ENCODE data around the gene ZNF670.
A peak's percentile ranks its signal among the peaks of the same experiment; 100 is the strongest.
"Not testable (repeated sequence)": the region's sequence is repeated elsewhere in the genome, so short reads cannot be mapped to it uniquely, and the experiment has no call there.

The ZNF670 gene

DNA sequence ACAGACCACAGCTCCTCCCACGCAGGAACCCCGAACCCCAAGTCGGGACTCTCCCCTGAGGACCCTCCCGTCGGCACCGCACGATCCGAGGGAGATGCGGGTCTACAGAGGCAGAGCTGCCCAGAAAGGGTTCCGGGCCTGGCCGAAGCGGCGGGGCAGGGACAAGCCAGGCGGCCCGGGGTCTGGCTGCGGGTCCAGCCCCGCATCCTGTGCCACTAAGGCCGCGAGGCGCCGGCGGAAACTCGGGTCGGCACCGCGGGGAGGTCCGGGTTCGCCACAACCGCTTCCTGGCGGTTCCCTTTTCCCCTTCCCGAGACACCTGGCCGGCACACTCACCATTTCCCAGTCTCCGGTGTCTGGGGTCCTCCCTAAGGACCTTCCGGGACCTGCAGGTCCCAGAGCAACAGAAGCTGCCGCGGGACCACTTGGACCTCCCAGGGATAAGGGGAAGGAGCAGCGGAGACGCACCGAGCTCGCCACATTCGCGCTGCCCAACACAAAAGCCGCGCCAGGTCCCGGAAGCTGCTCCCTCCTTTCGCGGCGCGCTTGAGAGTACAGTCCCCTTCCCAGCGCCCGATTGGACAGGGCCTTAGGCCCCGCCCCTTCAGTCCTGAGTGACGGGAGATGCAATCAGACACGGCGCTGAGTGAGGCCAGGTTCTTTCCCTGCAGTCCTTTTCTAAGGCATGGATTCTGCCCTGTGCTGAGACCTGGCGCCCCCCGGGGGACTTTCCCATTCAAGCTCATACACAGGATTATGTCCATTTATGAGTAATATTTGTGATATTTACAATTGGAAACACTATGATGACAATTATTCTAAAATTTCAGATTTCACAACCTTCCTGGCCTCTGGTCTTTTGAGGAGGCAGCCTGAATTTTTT is at the start of gene ZNF670:
Gene ZNF670, minus strand, starts transcription at position 554 of the 883 bp plus-strand sequence. Its CDS starts 215 bp downstream, at position 339.
- peak; percentile 88 for DNase-seq (ENCODE audit: low spot score)

DNA sequence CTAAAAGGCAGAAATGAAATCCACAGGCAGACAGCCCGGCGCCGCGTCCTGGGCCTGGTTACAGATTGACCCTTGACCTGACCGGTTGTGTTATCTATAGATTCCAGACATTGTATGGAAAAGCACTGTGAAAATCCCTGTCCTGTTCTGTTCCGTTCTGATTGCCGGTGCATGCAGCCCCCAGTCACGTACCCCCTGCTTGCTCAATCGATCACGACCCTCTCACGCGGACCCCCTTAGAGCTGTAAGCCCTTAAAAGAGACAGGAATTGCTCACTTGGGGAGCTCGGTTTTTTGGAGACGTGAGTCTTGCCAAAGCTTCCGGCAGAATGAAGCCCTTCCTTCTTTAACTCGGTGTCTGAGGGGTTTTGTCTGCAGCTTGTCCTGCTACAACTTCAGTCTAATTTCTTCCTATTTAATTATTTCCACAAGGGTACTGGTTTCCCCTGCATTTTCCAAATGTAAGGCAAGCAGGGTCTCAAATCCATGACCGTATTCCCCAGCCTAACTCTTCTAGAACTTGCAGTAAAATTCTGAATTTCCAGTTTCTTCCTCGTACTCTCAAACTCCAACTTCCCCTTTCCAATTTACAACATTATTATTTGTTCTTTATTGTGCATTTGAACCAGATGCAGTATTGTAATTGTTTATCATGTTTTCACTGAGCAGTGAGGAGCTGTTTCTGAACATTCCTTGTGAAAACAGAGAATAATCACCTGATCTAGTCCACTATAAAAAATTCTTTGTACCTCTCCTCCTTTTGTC is 49.1 kb upstream of the ZNF670 start:
- not testable (repeated sequence) for DNase-seq (ENCODE audit: low spot score)

GRCh38 chr1:247126601-247127000 is 48.0 kb upstream of the ZNF670 start:
- not testable (repeated sequence) for DNase-seq (ENCODE audit: low spot score)

DNA sequence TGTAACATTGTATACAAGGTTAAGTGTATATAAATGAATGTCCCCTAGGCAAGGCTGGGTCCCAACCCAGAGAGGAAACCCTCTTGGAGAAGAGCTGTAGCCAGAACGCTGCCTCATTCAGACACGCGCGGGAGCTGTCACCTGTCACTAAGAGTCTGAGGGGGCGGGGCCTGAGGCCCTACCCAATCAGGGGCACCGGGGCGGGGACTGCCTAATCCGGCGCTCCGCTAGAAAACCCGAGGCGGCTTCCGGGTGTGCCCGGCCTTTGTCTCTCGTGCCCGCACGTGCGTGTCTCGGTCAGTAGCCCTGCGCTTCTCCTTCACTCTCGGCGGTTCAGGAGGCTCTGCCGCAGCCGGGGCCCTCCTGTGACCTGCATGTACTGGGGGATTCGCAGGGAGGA is 47.6 kb upstream of the ZNF670 start:
- DNase-seq (ENCODE audit: low spot score), result not testable (repeated sequence)

- DNase-seq (ENCODE audit: low spot score), result no peak
Observed at GRCh38 chr1:247121382-247121781, 42.8 kb upstream of the ZNF670 start.

DNA sequence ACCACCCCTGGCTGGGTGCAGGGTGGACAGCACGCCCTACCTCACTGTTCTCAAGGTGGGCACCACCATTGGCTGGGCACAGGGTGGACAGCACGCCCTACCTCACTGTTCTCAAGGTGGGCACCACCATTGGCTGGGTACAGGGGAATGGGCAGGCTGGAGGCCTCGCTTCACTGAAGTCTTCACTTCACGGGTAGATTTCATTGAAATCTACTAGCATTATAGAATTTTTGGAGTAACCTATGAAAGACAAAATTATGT is 41.7 kb upstream of the ZNF670 start:
- not testable (repeated sequence) for DNase-seq (ENCODE audit: low spot score)

- no peak for DNase-seq (ENCODE audit: low spot score)
Observed at GRCh38 chr1:247119600-247120407, 41.2 kb upstream of the ZNF670 start.

DNA sequence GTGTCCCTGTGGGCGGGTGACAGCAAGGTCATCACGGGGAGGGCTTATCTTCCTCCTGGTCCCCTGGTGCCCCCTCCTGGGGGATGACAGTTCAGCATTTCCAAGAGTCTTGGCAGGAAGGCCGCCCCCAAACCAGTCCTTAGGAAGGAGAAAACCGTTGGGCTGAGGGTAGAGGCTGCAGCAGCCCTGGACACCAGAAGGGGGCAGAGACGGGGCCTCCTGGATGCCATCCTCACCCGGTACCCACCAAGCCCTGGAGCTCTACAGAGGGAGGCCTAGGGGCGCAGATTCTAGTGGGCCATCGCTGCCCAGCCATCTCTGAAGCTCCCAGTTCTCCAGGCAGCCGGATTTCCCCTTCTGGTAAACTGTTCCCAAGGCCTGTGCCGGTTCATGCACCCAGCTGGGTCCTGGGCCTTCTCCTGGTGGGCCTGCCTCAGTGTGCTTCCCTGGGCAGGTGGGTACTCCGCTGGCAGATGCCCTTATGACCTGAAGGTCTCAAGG is 40.4 kb upstream of the ZNF670 start:
- peak; percentile 71 for DNase-seq (ENCODE audit: low spot score)

DNA sequence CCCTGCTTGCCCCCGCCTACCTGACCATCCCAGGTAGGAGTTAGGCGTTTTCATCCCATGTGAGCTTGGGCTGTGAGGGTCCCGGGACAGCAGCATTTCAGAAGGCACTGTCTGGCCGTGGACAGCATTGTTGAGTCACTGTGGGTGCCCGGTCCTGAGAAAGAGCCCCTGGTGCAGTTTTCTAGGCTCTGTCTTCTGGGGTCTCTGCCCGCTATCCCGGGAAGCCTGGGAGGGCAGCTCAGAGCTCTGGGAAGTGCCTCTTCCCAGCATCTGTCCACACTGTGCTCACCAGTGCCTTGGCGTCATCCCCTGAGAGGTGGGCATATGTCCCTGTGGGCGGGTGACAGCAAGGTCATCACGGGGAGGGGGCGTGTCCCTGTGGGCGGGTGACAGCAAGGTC is 36.9 kb upstream of the ZNF670 start:
- DNase-seq (ENCODE audit: low spot score), result no peak

DNA sequence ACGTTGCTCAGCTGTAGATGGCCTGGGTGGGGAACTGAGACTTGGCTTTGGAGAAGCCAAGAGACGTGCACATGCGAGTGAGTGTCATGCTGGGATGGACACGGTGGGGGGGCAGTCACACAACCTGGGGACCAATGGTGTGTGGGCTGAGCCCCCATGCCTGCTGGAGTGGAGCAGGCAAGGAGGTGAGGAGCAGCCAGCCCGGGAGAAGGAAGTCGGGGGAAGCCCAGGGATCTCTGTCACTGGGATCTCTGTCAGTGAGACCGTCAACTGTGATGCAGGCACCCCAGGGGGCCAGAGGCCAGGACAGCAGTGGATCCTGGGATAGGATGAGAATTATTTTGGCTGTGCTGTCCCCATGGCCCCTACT is 36.5 kb upstream of the ZNF670 start:
- DNase-seq (ENCODE audit: low spot score), result no peak

DNA sequence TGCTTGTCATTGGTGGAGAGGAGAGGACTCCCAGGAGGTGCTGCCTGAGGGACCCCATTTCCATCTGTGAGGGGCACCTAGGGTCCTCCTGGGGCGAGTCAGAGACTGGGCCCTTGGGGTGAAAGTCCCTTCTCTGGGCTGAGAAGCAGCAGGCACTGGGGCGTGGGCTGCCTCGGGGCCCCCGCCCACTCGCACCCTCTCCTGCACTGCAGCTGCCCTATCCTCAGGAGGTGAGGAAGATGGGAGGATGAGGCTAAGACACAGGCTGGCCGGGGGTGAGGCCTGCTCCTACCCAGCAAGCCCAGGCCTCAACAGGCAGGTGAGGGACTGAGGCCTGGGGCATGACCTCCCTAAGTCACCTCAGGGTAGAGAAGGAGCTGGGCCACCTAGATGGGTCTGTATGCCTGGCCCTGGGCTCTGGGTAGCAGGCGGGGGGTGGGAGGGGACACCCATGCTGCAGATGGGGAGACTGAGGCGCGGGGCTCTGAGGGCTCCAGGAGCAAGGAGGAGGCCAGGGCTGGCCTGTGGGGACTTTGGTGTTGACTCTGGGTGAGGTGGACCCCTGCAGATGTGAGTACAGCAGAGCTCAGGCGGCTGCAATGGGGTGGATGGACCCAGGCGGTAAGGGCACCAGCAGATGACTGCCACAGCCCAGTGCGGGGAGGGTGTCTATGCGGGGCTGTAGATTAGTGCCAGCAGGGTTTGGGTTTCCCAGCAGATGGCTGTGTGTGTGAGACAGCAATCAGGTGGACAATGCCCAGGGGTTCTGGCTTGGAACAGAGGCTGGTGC is 35.9 kb upstream of the ZNF670 start:
- no peak for DNase-seq (ENCODE audit: low spot score)

GRCh38 chr1:247113733-247114271 is 35.2 kb upstream of the ZNF670 start:
- DNase-seq (ENCODE audit: low spot score), result no peak

DNA sequence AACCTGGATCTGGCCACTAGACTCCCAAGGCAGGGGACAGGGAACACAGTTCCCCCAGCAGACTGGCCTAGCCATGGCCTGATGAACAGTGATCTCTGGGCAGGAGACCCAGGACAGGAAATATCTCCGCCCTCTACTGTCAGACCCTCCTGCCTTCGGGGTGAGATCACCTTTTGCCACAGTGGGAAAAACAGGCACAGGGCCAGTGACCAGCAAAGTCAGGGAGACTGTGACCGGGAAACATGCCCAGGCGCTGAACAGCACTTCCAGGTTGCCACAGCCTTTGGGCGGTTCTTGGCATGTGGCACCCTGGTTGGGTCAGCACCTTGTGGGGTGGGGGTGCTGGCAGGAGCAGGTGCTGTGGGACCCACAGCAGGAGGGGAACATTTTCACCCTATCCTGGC is 34.5 kb upstream of the ZNF670 start:
- peak; percentile 59 for DNase-seq (ENCODE audit: low spot score)

DNA sequence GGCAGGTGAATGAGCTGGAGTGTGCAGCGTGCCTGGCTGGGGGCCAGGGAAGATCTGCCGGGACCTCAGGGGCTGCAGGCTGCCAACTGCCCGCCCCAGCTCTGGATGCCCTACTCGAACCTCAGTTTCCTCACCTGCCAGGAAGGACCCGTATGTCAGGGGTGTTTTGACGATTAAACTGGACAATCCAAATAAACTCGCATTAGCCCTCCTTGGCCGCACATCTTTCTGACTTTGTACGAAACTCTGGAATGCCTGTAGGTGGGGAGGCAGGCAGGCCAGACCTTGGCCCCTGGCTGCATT is 33.8 kb upstream of the ZNF670 start:
- DNase-seq (ENCODE audit: low spot score), result no peak

DNA sequence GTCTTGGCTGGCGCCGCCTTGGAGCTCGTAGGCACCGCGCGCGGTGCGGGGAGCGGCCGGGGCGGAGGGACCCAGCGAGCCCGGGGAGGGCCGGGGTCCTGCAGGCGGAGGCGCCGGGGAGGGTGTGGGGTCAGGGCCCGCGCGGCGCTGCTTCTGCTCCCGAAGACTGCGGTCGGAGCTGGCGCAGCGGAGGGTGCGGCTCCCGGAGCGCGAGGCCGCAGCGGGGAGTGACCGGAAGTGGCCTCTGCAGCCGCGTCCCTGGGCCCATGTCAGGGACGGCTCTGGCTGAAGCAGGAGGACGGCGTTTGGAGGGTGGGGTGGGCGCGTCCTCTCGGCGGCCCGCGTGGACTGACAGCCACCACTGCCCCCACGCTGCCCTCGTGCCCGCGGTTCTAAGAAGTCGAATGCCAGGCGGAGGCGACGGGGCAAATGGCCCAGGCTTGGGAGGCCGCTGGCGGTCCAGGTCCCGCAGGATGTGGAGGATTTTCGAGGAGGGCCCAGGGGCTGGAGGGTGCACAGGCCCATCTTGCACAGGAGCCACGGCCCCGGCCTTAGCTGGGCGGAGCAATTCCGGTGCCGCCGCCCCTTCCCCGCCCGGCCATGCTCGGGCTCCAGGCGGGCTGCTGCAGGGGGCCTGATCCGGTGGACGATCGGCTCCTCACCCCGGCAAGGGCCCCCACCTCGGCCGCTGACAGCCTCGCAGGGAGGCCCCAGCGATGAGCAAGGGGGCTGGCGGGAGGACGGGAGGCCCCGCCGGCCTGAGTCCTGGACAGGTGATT is 33.3 kb upstream of the ZNF670 start:
- DNase-seq (ENCODE audit: low spot score), result peak; percentile 84

GRCh38 chr1:247111259-247111699 is 32.7 kb upstream of the ZNF670 start:
- peak; percentile 62 for DNase-seq (ENCODE audit: low spot score)

DNA sequence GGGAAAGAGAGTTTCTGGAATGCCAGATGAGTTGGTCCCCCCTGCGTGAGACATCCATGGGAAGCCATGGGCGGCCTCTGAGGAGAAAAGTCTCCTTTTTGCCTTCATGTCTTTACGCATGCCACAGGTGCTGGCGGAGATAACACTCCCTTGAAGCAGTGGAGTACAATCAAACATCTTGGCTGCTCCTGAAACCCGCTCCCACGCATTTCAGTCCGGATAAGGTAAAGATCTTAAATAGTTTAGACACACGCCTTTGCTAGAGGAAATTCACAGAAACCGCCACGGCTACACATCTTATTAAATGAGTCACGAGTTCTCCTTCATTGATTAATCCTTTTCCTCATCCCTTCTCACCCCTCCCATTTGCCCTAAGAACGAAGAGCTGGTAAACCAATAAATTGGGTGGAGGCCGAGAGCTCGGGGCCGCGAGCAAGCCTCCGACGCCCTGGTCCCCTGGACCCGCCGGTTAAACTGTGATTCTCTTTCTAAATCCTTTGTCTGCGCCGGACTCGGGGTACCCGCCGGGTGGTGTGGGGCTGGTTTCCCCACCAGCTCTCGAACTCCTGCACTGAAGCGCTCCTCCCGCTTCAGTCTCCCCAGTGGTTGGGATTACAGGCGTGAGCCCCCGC is 32.1 kb upstream of the ZNF670 start:
- DNase-seq (ENCODE audit: low spot score), result no peak

DNA sequence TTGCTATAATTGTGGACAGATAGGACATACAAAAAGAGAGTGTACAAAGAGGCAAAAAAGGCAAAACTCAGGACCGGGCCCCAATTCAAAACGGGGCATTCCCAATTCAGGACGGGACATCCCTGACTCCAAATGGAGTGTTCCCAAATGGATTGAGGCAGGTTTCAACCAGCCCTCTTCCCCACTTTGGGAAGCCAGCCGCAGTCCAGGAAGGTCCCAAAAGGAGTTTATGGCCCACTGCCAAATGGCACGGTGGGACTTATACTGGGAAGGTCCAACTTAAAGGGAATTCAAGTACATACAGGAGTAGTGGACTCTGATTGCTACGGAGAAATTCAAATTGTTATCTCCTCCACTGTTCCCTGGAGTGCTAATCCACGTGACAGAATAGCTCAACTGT is 29.1 kb upstream of the ZNF670 start:
- no peak for DNase-seq (ENCODE audit: low spot score)

DNA sequence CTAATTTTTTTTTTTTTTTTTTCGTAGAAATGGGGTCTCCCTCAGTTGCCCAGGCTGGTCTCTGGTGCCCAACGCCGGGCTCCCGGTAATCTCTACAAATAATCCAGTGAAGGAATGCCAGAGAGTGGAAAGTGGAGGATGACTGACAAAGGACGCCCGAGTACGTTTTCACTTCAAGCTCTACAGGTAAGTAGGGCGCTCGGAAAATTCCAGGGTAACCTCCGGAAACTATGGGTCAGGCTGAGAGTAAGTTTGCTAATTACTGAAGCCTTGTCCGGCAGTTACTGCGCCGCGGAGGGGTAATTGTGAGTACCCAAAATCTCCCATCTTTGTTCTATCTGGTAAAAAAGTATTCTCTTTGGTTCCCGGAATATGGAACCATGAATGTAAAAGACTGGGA is 27.4 kb upstream of the ZNF670 start:
- DNase-seq (ENCODE audit: low spot score), result no peak

DNA sequence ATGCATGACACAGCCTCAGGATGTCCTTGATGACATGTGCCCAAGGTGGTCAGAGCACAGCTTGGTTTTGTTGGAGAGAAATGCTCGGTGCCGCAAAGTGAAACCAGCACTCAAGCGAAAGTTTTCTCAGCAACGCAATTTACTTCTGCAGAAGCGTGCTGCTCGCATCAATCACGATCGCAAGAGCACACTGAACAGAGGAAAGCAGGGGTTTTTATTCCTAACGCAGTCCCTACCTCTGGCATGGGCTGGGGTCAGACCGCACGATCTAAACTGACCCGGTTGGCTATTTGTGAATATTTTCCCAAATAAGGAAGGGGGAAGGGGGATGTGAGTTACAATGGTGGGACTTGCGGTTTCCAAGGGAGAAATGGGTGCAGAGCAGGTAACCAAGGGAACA is 26.4 kb upstream of the ZNF670 start:
- DNase-seq (ENCODE audit: low spot score), result no peak

Measured in HuH-7.5 (cell line).